Stimulated activated CD8-positive, alpha-beta memory T cell treated with anti-CD3 and anti-CD28 coated beads, Interleukin-12 subunit alpha, Interleukin-12 subunit beta, amount 100 ng/mL, for 1 hour (primary cell): ENCODE data around the gene MRPL14.

ENCODE experiments used
- DNase-seq: peaks from one replicate; pipeline ENCODE4 v3.0.0-alpha.2; 2020; ENCODE audit warnings: low read depth

Gene MRPL14

GRCh38 chr6:44127186-44128019 is at the start of gene MRPL14, which contains the start of gene TMEM63B:
Gene MRPL14 (minus strand): TSS chr6:44127452. CDS start chr6:44116611, 10,841 bp downstream.
Gene TMEM63B (plus strand): TSS chr6:44127554. CDS start chr6:44134585, 7,031 bp downstream.
- DNase-seq: peak; percentile 82

GRCh38 chr6:44176130-44176761 is 49.0 kb upstream of the MRPL14 start:
- DNase-seq: no peak

- DNase-seq: peak; percentile 67
These were observed 45.7 kb upstream of the MRPL14 start for GRCh38 chr6:44172731-44173500.

GRCh38 chr6:44171899-44172546 is 44.8 kb upstream of the MRPL14 start:
- DNase-seq: no peak

GRCh38 chr6:44169886-44170570 is 42.8 kb upstream of the MRPL14 start:
- DNase-seq: no peak

GRCh38 chr6:44169154-44169553 is 41.9 kb upstream of the MRPL14 start:
- no peak for DNase-seq

- DNase-seq: no peak
These were observed 40.3 kb upstream of the MRPL14 start for GRCh38 chr6:44167567-44167966.

GRCh38 chr6:44166591-44167184 is 39.4 kb upstream of the MRPL14 start:
- DNase-seq: no peak

GRCh38 chr6:44166116-44166515 is 38.9 kb upstream of the MRPL14 start:
- DNase-seq: no peak

- no peak for DNase-seq
These were observed 35.8 kb upstream of the MRPL14 start for GRCh38 chr6:44162876-44163625.

GRCh38 chr6:44161997-44162338 is 34.7 kb upstream of the MRPL14 start:
- DNase-seq: no peak

- DNase-seq: no peak
These were observed 31.5 kb upstream of the MRPL14 start, which contains the start of gene CAPN11 for GRCh38 chr6:44158770-44159228. Gene CAPN11 (plus strand): TSS chr6:44158820. CDS start chr6:44158849, 29 bp downstream.

- DNase-seq: no peak
These were observed 29.9 kb upstream of the MRPL14 start for GRCh38 chr6:44157152-44157521.

GRCh38 chr6:44156494-44157151 is 29.4 kb upstream of the MRPL14 start:
- DNase-seq: no peak

GRCh38 chr6:44154067-44154466 is 26.8 kb upstream of the MRPL14 start:
- DNase-seq: no peak

GRCh38 chr6:44152533-44152932 is 25.3 kb upstream of the MRPL14 start:
- no peak for DNase-seq

- no peak for DNase-seq
These were observed 24.8 kb upstream of the MRPL14 start for GRCh38 chr6:44152109-44152461.

- peak; percentile 66 for DNase-seq
These were observed 24.3 kb upstream of the MRPL14 start for GRCh38 chr6:44151348-44152108.

GRCh38 chr6:44150317-44150917 is 23.2 kb upstream of the MRPL14 start:
- DNase-seq: no peak
